ELF-1 (cell line): ENCODE results near the gene PRKG1.

ENCODE experiments used
- DNase-seq: peaks from one replicate; pipeline ENCODE4 v3.0.0-alpha.2; 2016; ENCODE audit warnings: low read depth, low spot score

Gene PRKG1

GRCh38 chr10:51224671-51225161, 150.4 kb downstream of the PRKG1 start:
- no peak for DNase-seq

- no peak for DNase-seq
Measured at GRCh38 chr10:51227897-51228713, 153.8 kb downstream of the PRKG1 start.

- no peak for DNase-seq
Measured at GRCh38 chr10:51228714-51229100, 154.4 kb downstream of the PRKG1 start.

GRCh38 chr10:51230887-51231585, 156.7 kb downstream of the PRKG1 start:
- DNase-seq, result no peak

- DNase-seq, result no peak
Measured at GRCh38 chr10:51231754-51232153, 157.5 kb downstream of the PRKG1 start.

GRCh38 chr10:51233337-51234100, 159.2 kb downstream of the PRKG1 start:
- DNase-seq, result no peak

GRCh38 chr10:51235865-51236264, 161.6 kb downstream of the PRKG1 start:
- no peak for DNase-seq

- DNase-seq, result no peak
Measured at GRCh38 chr10:51239006-51239405, 164.7 kb downstream of the PRKG1 start.

- DNase-seq, result no peak
Measured at GRCh38 chr10:51241461-51241860, 167.2 kb downstream of the PRKG1 start.

- DNase-seq, result no peak
Measured at GRCh38 chr10:51242393-51242792, 168.1 kb downstream of the PRKG1 start.

- DNase-seq, result peak; percentile 8
Measured at GRCh38 chr10:51244309-51244708, 170.0 kb downstream of the PRKG1 start.

GRCh38 chr10:51244748-51245490, 170.6 kb downstream of the PRKG1 start:
- peak; percentile 66 for DNase-seq

- DNase-seq, result no peak
Measured at GRCh38 chr10:51246156-51246555, 171.9 kb downstream of the PRKG1 start.

GRCh38 chr10:51250278-51250920, 176.1 kb downstream of the PRKG1 start:
- no peak for DNase-seq

- no peak for DNase-seq
Measured at GRCh38 chr10:51251110-51251509, 176.8 kb downstream of the PRKG1 start.

- DNase-seq, result no peak
Measured at GRCh38 chr10:51255381-51255780, 181.1 kb downstream of the PRKG1 start.

- no peak for DNase-seq
Measured at GRCh38 chr10:51257511-51258248, 183.4 kb downstream of the PRKG1 start.

- DNase-seq, result no peak
Measured at GRCh38 chr10:51260376-51260775, 186.1 kb downstream of the PRKG1 start.

GRCh38 chr10:51266496-51266895, 192.2 kb downstream of the PRKG1 start:
- no peak for DNase-seq

GRCh38 chr10:51267980-51268570, 193.8 kb downstream of the PRKG1 start:
- peak; percentile 30 for DNase-seq
